Measurements from ENCODE around the gene PIBF1.
"Not testable (repeated sequence)": the region's sequence is repeated elsewhere in the genome, so short reads cannot be mapped to it uniquely, and the experiment has no call there.

The PIBF1 gene, protein sequence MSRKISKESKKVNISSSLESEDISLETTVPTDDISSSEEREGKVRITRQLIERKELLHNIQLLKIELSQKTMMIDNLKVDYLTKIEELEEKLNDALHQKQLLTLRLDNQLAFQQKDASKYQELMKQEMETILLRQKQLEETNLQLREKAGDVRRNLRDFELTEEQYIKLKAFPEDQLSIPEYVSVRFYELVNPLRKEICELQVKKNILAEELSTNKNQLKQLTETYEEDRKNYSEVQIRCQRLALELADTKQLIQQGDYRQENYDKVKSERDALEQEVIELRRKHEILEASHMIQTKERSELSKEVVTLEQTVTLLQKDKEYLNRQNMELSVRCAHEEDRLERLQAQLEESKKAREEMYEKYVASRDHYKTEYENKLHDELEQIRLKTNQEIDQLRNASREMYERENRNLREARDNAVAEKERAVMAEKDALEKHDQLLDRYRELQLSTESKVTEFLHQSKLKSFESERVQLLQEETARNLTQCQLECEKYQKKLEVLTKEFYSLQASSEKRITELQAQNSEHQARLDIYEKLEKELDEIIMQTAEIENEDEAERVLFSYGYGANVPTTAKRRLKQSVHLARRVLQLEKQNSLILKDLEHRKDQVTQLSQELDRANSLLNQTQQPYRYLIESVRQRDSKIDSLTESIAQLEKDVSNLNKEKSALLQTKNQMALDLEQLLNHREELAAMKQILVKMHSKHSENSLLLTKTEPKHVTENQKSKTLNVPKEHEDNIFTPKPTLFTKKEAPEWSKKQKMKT
- 35.5 to 64.3 reads per million in 2 donors for total RNA-seq

DNA sequence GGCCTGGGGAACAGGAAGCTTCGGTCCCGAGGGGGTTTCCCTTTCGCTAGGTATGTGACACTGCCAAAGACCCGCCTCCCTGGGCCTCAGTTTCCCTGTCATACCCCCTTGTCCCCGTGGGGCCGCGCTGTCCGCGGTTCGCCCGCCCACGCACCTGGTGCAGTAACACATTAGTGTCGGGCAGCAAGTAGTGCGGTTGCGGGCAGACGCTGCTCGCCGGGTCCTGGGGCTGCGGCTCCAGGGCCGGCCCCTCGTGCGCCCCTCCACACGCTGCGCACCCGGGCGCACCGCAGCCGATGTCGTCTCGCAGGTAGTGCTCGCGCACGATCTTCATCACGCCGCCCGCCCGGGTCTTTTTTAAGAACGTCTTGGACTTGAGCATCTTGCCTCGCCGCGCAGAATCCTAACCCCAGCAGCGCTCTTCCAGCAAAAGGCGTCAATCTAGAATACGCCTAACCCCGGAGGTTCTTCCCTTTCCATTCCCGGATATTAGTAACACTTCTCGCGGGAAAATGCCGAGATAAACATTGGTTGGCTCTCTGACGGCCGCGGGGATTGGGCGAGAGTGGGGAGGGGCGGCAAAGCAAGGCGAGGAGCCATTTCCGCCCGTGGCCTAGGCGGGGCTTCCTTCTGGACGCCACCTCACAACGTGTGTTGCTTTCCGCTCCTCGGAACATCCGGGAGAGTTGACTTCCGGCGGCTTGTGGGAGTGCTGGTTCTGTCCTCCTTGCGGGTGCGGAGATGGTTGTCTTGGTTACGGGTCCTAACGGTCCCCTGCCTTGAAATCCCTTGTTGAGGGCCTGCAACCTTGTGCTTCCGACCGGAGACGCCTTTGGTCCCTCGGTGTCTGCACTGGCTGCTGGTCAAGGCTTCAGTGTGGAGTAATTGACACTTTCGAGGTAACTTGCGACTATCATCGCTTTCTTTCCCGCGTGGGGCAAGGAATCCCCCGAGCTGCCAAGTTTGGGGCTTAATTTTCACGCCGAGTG, at the start of gene PIBF1, which contains the start of gene DIS3:
TSS of gene PIBF1 (plus strand) at position 683 of the 989 bp plus-strand sequence. CDS start 1,337 bp downstream, outside the sequence.
TSS of gene DIS3 (minus strand) at position 450 of the 989 bp plus-strand sequence. CDS start at position 382, 68 bp downstream.
- DNase-seq, result peak; percentile 93

DNA sequence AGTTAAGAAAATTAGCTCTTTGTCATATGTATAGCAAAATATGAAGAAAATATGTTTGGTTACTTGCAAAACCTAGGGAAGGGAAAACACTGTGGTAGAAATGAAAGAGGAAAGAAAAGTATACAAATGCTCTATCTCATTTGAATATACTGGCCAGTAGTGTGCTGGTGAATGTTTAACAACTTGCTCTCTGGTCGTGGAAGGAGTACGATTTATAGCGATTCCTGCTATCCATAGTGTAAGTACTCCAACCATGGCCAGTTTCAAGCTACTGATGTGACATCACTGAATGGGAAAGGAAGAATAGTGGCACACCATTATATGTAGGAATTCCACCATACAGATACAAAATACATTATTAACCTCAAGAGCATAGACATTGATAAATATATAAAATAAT, 44.9 kb upstream of the PIBF1 start:
- DNase-seq, result no peak

DNA sequence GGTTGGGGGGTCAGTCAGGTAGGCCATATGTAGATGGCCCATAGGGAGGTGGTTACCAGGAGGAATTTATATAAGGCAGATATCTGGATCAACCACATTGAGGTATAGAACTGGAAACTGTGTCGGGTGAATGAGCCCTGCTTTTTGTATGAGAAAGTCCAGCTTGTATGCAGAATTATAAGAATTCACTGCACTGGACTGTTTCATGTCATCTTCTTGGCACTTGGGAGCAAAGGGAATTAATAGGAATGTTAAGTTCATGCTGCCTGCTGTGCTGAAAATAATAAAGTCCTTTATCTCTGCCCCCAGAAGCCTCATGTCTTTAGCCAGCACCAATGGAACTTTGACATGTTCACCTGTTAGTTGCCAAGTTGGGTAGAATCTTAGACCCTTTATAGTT, 41.9 kb upstream of the PIBF1 start:
- no peak for DNase-seq

DNA sequence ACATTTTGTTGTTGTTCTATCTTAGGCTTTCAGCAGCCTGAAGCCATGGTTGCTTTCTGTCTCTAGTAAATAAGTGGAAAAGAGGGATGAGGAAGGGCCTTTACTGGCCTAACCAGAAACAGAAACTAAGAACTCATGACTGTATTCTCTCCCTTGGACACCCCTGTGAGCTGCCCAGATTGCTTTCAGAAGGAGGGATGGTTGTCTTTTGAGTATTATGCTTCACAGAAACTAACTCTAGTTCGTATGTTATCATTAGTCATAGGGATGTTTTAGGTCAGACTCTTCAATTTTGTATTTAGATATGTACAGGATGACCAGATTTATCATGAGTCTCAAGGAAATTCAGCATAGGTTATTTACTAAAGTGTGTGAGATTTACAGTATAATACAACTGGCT, 36.7 kb upstream of the PIBF1 start:
- DNase-seq, result no peak

DNA sequence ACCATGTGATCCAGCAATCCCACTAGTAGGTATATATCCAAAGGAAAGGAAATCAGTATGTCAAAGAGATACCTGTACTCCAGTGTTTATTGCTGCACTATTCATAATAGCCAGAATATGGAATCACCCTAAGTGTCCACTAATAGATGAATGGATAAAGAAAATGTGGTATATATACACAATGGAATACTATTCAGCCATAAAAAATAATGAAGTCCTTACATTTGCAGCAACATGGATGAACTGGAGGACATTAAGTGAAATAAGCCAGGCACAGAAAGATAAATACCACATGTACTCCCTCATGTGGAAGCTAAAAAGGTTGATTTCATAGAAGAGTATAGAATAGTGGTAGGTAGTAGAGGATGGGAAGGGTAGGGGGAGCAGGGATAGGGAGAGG, 30.7 kb upstream of the PIBF1 start:
- DNase-seq, result no peak

DNA sequence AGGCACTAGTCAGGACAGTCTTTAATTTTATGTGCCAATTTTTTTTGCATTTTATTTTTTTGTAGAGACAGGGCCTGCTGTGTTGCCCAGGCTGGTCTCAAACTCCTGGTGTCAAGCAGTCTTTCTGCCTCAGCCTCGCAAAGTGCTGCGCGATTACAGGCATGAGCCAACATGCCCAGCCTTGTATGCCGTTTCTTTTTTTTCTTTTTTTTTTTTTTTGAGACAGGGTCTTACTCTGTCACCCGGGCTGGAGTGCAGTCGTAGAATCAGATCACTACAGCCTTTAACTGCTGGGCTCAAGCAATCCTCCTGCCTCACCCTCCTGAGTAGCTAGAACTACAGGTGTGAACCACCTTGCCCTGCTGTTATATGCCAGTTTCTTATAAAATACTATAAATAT, 27.8 kb upstream of the PIBF1 start:
- no peak for DNase-seq

DNA sequence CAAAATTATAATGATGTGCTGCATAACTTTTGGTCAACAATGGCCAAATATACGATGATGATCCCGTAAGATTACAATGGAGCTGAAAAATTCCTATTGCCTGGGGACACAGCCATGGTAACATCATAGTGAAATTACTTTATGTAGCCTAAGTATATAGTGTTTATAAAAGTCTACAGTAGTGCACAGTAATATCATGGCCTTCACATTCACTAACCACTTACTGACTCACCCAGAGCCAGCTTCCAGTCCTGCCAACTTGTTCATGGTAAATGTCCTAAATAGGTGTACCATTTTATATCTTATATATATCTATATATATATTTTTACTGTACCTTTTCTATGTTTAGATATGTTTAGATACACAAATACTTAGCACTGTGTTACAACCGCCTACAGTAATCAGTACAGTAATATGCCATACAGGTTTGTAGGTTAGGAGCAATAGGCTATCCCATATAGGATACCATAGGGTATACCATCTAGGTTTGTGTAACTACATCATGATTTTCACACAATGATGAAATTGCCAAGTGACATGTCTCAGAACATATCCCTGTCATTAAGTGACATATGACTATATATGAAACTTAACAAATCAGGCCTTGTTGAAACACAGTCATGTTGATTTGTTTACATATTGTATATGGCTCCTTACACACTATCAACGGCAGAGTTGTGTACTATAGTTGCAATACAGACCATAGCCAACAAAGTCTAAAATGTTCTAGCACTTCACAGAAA, 24.0 kb upstream of the PIBF1 start:
- DNase-seq, result no peak

DNA sequence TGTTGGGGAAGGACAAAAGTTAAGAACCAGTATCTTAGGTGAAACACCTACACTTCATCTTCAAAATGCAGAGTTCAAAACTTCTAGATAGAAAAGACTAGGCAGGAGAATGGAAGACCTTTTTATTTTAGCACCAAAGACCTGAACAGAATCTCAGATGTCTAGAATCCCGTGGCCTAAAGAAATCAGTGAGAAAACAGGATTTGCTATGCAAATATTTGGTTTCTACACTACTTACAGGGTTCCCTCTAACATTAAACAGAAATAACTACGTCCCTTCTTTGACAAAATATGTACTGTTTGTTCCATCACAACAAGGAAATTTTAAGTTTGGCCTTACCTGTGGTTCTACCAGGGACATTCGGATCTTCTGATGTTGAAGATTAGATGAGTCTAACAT, 21.7 kb upstream of the PIBF1 start:
- DNase-seq, result no peak

DNA sequence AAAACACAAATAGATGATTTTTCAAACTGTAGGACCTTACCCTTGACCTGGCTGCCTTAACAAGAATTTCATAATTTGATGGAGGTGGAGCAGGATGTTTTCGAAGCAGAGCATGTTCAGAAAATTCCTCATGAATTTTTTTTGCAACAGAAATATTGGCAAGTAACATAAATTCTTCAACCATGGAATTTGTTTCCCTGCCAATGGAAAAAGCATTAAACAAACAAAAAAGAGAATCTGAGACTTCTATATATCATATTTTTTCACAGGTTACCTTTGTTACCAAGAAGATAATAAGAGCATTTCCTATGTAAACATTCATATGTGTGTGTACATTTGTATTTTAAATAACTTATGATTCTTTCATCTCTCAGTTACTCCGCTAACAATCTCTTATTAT, 18.5 kb upstream of the PIBF1 start:
- DNase-seq, result no peak

DNA sequence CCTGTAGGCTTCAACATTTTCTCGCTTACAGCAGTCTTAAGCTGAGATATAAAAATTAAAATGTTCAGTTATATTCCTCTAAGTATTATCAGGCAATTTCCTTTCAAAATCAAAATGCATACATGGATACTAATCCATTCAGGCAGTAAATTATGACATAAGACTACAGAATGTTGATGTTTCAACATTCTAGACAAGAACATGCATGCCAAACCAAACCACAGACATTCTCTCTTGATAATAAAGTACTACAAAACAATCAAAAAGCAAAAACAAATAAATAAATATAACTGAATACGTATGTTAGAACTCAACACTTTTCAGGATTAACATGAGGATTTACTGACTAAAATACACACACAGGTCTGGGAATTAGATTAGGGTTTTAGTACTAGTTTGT, 7.9 kb upstream of the PIBF1 start:
- no peak for DNase-seq

DNA sequence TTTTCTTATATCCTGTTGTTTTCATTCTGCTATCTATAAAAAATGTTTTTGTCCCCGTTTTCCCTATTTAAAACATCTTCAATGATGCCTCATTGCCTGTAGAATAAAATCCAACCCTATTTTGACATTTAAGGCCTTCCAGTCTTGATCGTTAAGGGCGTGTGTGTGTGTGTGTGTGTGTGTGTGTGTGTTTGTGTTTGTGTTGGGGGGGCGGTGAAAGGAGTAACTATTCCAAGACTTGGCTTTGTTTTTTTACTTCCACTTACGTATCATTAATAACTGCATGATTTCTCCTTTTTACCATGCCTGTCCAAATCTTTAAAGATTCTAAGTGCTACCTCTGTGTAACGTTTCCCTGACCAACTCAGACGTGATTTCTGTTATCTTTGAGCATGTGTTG, 784 bp downstream of the PIBF1 start:
- DNase-seq, result no peak

DNA sequence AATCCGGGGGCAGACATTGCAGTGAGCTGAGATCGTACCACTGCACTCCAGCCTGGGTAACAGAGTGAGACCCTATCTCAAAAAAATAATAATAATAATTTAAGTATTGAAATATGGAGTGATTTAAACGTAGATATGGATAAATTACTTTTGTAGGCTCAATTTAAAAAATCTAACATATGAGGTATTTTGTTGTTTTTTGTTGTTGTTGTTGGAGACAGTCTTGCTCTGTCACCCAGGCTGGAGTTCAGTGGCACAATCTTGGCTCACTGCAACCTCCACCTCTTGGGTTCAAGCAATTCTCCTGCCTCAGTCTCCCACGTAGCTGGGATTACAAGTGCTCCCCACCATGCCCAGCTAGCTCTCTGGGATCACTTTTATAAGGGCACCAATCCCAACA, 2.7 kb downstream of the PIBF1 start:
- DNase-seq, result not testable (repeated sequence)

DNA sequence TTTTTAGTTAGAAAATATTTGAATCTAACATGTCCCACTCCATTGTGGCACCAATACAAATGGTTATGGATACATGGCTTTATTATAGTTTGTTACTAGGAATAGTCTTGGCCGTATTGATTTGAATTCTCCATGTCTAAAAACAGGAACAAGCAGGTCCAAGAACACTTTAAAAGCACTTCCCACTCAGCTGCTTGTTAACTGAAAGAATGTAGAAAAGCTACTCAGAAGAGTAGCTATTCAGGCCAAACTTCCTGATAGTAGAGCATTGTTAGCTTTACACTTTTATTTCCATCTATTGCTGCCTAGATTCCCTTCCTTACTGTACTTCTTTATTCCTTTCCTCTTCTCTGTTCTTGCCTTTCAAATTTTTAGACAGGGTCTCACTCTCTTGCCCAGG, 6.9 kb downstream of the PIBF1 start:
- DNase-seq, result no peak

DNA sequence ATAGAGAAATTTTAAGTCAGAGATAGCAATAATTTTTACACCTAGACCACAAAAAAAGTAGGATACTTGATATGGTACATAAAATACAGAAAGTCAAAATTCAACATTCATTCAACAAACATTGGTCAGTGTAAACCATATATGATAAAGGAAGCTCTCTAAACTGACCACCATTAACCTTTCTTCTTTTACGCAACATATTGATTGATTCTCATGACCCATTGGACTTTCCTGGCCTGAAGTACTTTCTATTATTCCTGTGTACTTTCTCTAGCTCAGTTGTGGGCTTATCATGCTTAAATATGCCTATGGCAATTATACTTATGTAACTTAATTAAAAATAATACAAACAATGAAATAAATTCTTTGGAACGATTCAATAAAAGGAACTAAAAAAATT, 10.7 kb downstream of the PIBF1 start:
- no peak for DNase-seq

DNA sequence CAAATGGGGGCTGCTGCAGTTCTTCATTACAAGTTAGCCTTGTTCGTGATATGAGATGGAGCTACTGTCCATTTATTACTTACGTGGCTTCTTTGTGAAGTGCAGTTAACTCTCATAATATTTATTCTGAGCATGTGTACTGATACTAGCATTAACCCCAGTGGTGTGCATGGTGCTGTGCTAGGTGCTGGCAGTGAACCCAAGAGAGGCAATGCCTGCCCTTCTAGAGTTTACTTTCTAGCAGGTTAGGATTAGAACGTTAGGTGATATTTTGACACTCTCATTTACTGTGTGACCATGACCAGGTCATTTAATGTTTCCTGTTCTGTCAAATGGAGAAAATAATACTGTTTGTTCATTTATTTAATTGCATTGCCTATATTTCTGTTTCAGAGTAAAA, 16.9 kb downstream of the PIBF1 start:
- DNase-seq, result no peak

DNA sequence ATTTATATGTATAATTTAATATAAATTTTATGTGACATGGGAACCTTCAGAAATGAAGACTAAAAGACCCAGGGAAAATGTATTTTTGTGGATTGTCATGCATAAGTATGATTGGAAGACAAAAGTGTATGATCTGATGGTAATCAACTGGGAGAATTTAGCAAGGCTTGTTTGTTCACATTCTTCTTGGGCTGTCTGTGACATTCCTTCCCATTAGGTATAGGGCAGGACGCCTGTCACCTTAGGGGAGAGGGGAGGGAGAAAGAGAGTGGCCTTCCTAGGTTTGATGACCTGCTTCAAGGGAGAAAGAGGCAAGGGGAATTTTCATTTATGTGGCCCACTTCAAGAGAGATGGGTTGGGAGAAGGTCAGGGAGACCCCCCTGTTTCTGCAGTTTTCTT, 22.4 kb downstream of the PIBF1 start:
- no peak for DNase-seq

DNA sequence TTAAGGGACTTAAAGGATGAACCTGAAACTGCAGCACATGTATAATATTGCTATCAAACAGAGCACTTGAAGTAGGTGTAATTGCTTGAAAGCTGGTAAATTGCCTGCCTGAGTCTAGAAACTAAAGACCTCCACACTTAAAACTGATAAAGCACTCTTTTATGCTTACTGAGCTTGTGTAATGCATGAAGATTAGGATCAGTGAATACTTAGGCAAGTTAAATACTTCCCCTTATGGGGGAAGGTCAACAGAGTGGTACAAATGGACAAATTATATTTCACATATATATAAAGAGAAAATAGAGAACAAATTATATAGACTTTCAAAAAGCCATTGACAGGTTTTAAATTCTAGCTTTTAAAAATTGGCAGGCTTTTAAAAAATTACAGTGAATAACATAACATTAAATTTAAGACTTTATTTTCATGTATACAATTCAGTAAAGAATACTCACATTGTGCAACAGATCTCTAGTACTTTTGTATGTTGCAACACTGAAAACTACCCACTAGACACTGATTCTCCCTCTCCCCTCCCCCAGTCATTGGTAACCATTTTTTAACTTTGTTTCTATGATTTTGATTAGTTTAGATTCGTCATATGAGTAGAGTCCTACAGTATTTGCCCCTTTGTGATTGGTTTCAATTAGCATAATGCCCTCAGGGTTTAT, 23.9 kb downstream of the PIBF1 start:
- no peak for DNase-seq

DNA sequence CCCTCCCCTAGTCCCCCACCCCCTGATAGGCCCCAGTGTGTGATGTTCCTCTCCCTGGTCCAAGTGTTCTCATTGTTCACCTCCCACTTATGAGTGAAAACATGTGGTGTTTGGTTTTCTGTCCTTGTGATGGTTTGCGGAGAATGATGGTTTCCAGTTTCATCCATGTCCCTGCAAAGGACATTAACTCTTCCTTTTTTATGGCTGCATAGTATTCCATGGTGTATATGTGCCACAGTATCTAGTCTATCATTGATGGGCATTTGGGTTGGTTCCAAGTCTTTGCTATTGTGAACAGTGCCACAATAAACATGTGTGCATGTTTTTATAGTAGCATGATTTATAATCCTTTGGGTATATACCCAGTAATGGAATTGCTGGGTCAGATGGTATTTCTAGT, 24.6 kb downstream of the PIBF1 start:
- DNase-seq, result not testable (repeated sequence)

DNA sequence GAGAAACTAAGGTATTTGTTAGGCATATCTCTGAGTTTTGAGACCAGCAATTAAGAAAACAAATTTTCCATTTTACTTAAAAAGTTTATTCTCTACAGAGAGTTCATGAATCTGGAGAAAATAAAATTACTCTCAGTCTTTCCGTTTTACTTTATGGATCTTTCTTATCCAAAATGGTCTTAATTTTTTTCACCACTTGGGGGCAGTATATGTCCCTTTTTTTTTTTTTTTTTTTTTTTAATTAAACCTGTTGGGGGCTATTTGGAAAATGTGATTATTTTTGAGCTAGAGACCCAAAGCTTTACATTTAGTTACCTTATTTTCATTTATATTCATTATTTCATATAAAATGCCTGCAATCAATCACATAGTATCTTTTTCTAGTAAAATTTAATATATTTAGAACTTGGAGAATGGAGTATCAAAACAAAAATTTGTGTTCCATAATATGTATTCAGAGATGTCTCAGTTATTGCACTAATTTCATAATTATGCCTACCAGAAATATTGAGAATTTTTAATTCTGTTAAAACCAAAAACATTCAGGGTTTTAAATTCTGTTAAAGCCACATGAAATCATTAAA, 27.1 kb downstream of the PIBF1 start:
- no peak for DNase-seq

DNA sequence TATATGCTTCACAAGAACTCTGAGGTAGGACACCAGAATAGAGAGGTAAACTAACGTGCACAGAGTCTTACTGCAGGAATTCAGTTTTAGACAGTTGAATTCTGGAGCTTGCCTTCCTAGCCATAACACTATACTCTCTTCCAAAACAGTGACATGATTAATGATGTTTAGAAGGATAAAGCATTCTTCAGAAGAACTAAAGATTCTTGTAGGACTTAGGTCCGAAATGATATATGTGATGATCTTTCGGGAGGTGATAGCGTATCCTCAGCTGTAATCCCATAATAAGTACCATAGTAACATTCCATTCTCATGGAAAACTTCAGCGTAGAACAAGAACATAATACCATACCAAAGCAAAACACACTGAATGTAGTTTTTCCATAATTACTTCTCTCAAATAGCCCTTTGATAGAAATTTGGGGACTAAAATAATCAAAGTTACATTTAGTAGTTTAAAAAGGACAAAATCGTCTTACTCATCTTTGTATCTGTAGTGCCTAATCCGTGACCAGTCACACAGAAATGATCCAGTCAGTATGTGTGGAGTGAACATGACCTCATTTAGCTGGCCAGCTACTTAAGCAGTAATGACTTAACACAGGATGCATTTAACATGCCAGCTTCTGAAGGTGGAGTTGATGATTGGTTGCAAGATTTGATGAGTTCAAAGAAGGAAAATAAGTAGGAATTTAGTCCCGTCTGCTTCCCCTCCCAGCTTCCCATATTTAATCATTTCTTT, 38.4 kb downstream of the PIBF1 start:
- DNase-seq, result no peak

All from T-helper 9 cell (primary cell).